ENCODE results near the gene AAR2. TPM values are rescaled to one million over a fixed set of nuclear protein-coding genes. Genes with fewer than 3 reads are reported as not detected.

Gene AAR2
- polyA plus RNA-seq, 12 donors: 17.0 to 32.2 (median 25.4) TPM; not detected in 1

- DNase-seq: no peak
These were observed 20.5 kb upstream of the AAR2 start for GRCh38 chr20:36215778-36216177.

GRCh38 chr20:36216314-36217025 lies 19.8 kb upstream of the AAR2 start:
- no peak for DNase-seq

GRCh38 chr20:36217226-36217625 lies 19.1 kb upstream of the AAR2 start:
- no peak for DNase-seq

- DNase-seq: no peak
These were observed 17.8 kb upstream of the AAR2 start for GRCh38 chr20:36218380-36219064.

GRCh38 chr20:36219671-36220220 lies 16.5 kb upstream of the AAR2 start:
- DNase-seq: no peak

- no peak for DNase-seq
These were observed 10.6 kb upstream of the AAR2 start for GRCh38 chr20:36225666-36226065.

- DNase-seq: no peak
These were observed 7.5 kb upstream of the AAR2 start for GRCh38 chr20:36228770-36229169.

GRCh38 chr20:36230019-36230418 lies 6.3 kb upstream of the AAR2 start:
- DNase-seq: no peak

- DNase-seq: no peak
These were observed 4.9 kb upstream of the AAR2 start for GRCh38 chr20:36231331-36231730.

GRCh38 chr20:36234771-36235320 lies 1.4 kb upstream of the AAR2 start:
- no peak for DNase-seq

- no peak for DNase-seq
These were observed 476 bp downstream of the AAR2 start for GRCh38 chr20:36236786-36237121.

GRCh38 chr20:36237477-36237876 lies 1.2 kb downstream of the AAR2 start:
- no peak for DNase-seq

GRCh38 chr20:36238153-36238552 lies 1.9 kb downstream of the AAR2 start:
- no peak for DNase-seq

- DNase-seq: no peak
These were observed 2.5 kb downstream of the AAR2 start for GRCh38 chr20:36238760-36239159.

- no peak for DNase-seq
These were observed 3.8 kb downstream of the AAR2 start for GRCh38 chr20:36240076-36240475.

GRCh38 chr20:36241678-36242077 lies 5.4 kb downstream of the AAR2 start:
- DNase-seq: no peak

- no peak for DNase-seq
These were observed 7.4 kb downstream of the AAR2 start for GRCh38 chr20:36243726-36244125.

GRCh38 chr20:36246401-36246800 lies 10.1 kb downstream of the AAR2 start:
- no peak for DNase-seq

GRCh38 chr20:36248836-36249235 lies 12.6 kb downstream of the AAR2 start:
- no peak for DNase-seq

GRCh38 chr20:36249450-36249849 lies 13.2 kb downstream of the AAR2 start:
- DNase-seq: no peak

- DNase-seq: no peak
These were observed 15.1 kb downstream of the AAR2 start for GRCh38 chr20:36251426-36251825.

GRCh38 chr20:36252511-36252910 lies 16.2 kb downstream of the AAR2 start:
- DNase-seq: no peak

GRCh38 chr20:36253036-36253435 lies 16.8 kb downstream of the AAR2 start:
- no peak for DNase-seq
